GM10248 (cell line): ENCODE data around the gene RAB40B.

Source experiments
- CTCF ChIA-PET: fragments of 300-600 bp; sonication (Branson Sonifier 250); formaldehyde crosslinking; extraction: SDS; loops from one replicate; lab custom pipeline; 2021; ENCODE audit warnings: antibody characterized with exemption; lab: Yijun Ruan, JAX
- POLR2A ChIA-PET: fragments of 350-650 bp; sonication (Branson Sonifier 250); formaldehyde crosslinking; extraction: SDS; loops from one replicate; lab custom pipeline; 2020; ENCODE audit warnings: antibody characterized with exemption; lab: Yijun Ruan, JAX
- DNase-seq: peaks from one replicate; pipeline ENCODE4 v3.0.0; 2012; ENCODE audit errors: extremely low spot score
- TF ChIP-seq, protein P1 (sequence below): IDR thresholded peaks from 2 replicates; pipeline ENCODE4 v1.5.1; 2012; ENCODE audit warnings: mild to moderate bottlenecking, low read depth; ENCODE audit errors: extremely low read depth, missing control alignments, control extremely low read depth

RAB40B gene

GRCh38 chr17:82696916-82697807 is 1.3 kb downstream of the RAB40B start:
- TF ChIP-seq, protein P1, sequence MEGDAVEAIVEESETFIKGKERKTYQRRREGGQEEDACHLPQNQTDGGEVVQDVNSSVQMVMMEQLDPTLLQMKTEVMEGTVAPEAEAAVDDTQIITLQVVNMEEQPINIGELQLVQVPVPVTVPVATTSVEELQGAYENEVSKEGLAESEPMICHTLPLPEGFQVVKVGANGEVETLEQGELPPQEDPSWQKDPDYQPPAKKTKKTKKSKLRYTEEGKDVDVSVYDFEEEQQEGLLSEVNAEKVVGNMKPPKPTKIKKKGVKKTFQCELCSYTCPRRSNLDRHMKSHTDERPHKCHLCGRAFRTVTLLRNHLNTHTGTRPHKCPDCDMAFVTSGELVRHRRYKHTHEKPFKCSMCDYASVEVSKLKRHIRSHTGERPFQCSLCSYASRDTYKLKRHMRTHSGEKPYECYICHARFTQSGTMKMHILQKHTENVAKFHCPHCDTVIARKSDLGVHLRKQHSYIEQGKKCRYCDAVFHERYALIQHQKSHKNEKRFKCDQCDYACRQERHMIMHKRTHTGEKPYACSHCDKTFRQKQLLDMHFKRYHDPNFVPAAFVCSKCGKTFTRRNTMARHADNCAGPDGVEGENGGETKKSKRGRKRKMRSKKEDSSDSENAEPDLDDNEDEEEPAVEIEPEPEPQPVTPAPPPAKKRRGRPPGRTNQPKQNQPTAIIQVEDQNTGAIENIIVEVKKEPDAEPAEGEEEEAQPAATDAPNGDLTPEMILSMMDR, result no peak
- ChIA-PET POLR2A (interaction anchor here (1.6 kb wide), 1 partner anchor 18 kb away, joined by 7 read pairs; no protein-coding TSS in a partner anchor), CTCF (interaction anchor here (0.9 to 2.1 kb wide), 2 partner anchors 15 to 32 kb away, joined by 3 to 4 read pairs; no protein-coding TSS in a partner anchor)
- DNase-seq, result peak; percentile 56

DNA sequence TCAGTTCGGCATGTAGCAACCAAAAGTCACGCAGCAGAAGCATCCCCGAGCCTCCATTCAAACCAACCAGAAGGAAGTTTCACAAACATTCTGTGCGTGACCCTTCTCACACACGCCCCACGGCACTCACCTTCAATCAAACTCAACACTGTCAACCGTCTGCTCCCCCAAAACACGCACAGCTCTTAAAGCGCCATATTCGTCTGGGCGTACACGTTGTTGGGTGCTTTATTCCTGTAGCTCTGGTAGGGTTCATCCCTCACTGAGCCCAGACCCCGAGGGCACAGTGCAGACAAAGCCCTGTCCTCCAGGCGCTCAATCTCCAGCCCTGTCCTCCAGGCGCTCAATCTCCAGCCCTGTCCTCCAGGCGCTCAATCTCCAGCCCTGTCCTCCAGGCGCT is 2.2 kb downstream of the RAB40B start:
- ChIA-PET POLR2A (no interaction called here), CTCF (no interaction called here)
- DNase-seq, result no peak
- TF ChIP-seq, protein P1, result no peak

DNA sequence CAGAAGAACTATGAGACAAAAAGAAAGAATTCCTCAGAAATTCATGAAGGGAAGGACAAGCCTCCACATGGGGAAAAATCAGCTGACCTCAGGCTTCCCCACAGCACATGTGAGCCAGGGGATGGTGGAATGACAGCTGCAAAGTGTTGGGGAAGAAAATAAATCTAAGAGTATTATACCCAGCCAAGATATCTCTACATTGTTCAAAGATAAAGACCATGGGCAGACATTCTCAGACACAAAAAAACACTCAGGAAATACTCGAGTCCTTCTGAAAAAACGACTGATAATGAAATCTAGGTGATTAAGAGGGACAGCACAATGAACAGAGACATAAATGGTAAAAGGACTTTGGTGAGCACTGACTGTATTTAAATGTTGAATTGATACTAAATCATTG is 3.9 kb downstream of the RAB40B start:
- CTCF ChIA-PET, result interaction anchor here (1.0 kb wide), 1 partner anchor 26 kb away, joined by 3 read pairs; no protein-coding TSS in a partner anchor

DNA sequence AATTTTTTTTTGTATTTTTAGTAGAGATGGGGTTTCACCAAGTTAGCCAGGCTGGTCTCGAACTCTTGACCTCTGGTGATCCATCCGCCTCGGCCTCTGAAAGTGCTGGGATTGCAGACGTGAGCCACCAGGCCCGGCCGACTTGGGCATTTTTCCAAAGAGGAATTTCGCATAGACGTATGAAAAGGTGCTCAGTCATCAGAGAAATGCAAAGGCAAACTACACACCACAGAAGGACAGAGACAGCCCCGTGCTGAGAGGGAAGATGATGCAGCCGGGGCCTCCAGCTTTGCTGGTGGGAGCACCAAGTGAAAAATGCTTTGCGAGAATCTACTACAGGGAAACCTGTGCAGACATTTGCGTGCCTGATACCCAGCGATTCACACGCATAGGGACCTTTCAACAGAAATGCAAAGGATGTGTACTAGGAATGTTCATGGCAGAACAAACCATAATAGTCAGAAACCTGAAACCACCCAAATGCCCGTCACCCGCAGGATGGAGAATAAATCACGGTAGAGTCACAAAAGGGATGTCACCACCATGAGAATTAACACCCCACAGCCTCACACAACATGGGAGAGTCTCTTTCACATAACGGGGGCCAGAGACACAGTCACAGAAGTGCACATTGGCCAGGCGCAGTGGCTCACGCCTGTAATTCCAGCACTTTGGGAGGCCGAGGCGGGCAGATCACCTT is 5.2 kb downstream of the RAB40B start:
- TF ChIP-seq, protein P1, result no peak
- ChIA-PET CTCF (no interaction called here), POLR2A (no interaction called here)

More for the DNA sequence above, 3.9 kb downstream of the RAB40B start:
- TF ChIP-seq, protein P1, result no peak
- POLR2A ChIA-PET, result no interaction called here
- DNase-seq, result no peak

DNA sequence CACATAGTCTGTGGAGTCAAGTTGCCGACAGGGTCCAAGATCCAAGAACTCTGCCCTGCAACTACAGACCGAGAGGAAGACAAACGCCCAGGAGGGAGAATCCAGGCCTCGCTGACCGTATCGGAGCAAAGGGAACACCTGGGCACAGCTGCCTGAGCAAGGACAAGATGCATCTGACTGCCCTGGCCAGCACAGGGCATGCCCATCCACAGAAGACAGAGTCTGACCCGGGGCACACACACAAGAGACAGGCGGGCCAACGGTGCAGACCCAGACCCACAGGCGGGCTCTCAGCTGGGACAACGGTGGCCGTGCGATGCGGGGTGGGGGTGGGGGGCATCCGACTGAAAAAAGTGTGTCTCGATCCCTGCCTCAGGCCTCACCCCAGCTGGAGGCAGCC is 6.2 kb downstream of the RAB40B start:
- ChIA-PET CTCF (no interaction called here), POLR2A (no interaction called here)
- DNase-seq, result no peak
- TF ChIP-seq, protein P1, result no peak

More for the DNA sequence above, 5.2 kb downstream of the RAB40B start:
- no peak for DNase-seq

DNA sequence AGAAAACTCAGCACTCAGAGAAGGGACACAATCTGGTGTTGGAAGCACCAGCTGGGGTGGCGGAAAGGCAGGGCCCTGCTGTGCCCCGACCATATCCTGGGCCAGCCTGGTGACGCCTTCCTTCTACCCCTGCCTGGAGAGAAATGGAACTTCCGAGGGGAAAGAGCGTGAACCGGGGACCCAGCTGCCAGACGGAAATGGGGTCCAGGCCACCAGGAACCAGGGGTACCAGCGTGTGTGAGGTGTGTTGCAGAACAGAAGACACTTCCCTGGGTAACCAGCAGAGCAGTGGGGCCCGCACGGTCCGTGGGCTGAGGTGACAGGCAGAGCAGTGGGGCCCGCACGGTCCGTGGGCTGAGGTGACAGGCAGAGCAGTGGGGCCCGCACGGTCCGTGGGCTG is 6.8 kb downstream of the RAB40B start:
- DNase-seq, result no peak
- ChIA-PET CTCF (no interaction called here), POLR2A (no interaction called here)
- TF ChIP-seq, protein P1, result no peak
